DND-41 (cell line): ENCODE measurements around the gene NTSR1.

Experiments used
- CTCF ChIP-seq: IDR thresholded peaks from 2 replicates; pipeline ENCODE4 v1.5.1; 2012; ENCODE audit warnings: borderline replicate concordance, low read length, moderate library complexity, mild to moderate bottlenecking; ENCODE audit not compliant: poor library complexity, severe bottlenecking; ENCODE audit errors: extremely low read depth
- EZH2 ChIP-seq: IDR thresholded peaks from 3 replicates; pipeline ENCODE4 v1.6.1; 2012; ENCODE audit warnings: borderline replicate concordance, low read depth, mild to moderate bottlenecking, moderate library complexity, low read length, inconsistent platforms; ENCODE audit not compliant: severe bottlenecking

- no peak for TF ChIP-seq CTCF
- TF ChIP-seq EZH2: no peak
Observed at GRCh38 chr20:62662422-62662821, 46.2 kb upstream of the NTSR1 start.
